ENCODE results near the gene DUOX1.

GRCh38 chr15:45199136-45199810 lies 69.5 kb downstream of the DUOX1 start:
- TF ChIP-seq POLR2AphosphoS5 (IDR thresholded peaks at IDR 0.05; ENCODE audit: insufficient read depth in 1 of 2, low read depth in 1 of 2) (no peak), CTCF (IDR thresholded peaks at IDR 0.05) (peak in 1 of 3 experiments; percentile 2), POLR2A (IDR thresholded peaks at IDR 0.05) (no peak)
